Mucosa of descending colon (tissue), 3 donors: ENCODE results near the gene NDUFV3. TPM values are rescaled to one million over a fixed set of nuclear protein-coding genes. Genes with fewer than 3 reads are reported as not detected.

Source experiments
- ATAC-seq: fragments of 200-7000 bp; cut with Tn5 transposase; one replicate; pipeline ENCODE4 v1.9.1; 2020; ENCODE audit warnings: mild to moderate bottlenecking, moderate library complexity
- DNase-seq, 3 donors: peaks; one replicate each; pipeline ENCODE4 v3.0.0-alpha.2; 2020
- H3K36me3 ChIP-seq: fragments of 200-600 bp; one replicate; pipeline ENCODE4 v1.8.0; 2021; ENCODE audit warnings: low read depth, mild to moderate bottlenecking
- H3K4me1 ChIP-seq: fragments of 200-600 bp; one replicate; pipeline ENCODE4 v1.8.0; 2021; ENCODE audit warnings: low read depth, mild to moderate bottlenecking
- H3K4me3 ChIP-seq: fragments of 200-600 bp; one replicate; pipeline ENCODE4 v1.8.0; 2021; ENCODE audit warnings: mild to moderate bottlenecking
- H3K9me3 ChIP-seq: fragments of 200-600 bp; one replicate; pipeline ENCODE4 v1.8.0; 2021; ENCODE audit warnings: mild to moderate bottlenecking
- intact Hi-C, 2 donors: fragments of 100-400 bp; cut with DNase I in 1 of 2; cut with micrococcal nuclease in 1 of 2; formaldehyde crosslinking; loops; one replicate each; pipeline versions ENCODE4 v1.11.0 to v1.11.1; 2022; cut with DNase I, micrococcal nuclease
- total RNA-seq, 3 donors: library from RNA; stranded (reverse); fragmentation: NEBNext Ultra II Directional in 2 of 3; extraction: Animal tissue kit (Norgen Biotek cat#: 25700) in 2 of 3; gene quantifications; one replicate each; pipeline versions ENCODE4 v1.2.1 to v1.2.4, GENCODE V29; 2021 to 2023
- TF ChIP-seq, protein P1 (sequence below): fragments of 200-600 bp; IDR thresholded peaks from one replicate; pipeline ENCODE4 v1.8.0; 2022; ENCODE audit warnings: antibody characterized with exemption, mild to moderate bottlenecking
- donor health status: DM: no; HTN: no; CAD: no; lungs with moderate emphysema.
- donor health status: DM: no; HTN: no; CAD: no.
- donor health status: DM: no; HTN: yes; CAD: no.

The NDUFV3 gene
- total RNA-seq, 3 donors from 2014 or later: 36.9 to 54.4 (median 38.5) TPM

GRCh38 chr21:42850866-42851391 lies 42.2 kb upstream of the NDUFV3 start:
- intact Hi-C loops: no loop called here
- no peaks in the 10 kb centered on the region for H3K4me1 ChIP-seq
- H3K4me3 ChIP-seq: no peak overlapping the region
- peaks cover 4% of the 10 kb centered on the region for H3K36me3 ChIP-seq
- peak; percentile 58 for ATAC-seq
- peak in 2 of 3 donors; percentile 22 to 50 for DNase-seq
- TF ChIP-seq, protein P1, sequence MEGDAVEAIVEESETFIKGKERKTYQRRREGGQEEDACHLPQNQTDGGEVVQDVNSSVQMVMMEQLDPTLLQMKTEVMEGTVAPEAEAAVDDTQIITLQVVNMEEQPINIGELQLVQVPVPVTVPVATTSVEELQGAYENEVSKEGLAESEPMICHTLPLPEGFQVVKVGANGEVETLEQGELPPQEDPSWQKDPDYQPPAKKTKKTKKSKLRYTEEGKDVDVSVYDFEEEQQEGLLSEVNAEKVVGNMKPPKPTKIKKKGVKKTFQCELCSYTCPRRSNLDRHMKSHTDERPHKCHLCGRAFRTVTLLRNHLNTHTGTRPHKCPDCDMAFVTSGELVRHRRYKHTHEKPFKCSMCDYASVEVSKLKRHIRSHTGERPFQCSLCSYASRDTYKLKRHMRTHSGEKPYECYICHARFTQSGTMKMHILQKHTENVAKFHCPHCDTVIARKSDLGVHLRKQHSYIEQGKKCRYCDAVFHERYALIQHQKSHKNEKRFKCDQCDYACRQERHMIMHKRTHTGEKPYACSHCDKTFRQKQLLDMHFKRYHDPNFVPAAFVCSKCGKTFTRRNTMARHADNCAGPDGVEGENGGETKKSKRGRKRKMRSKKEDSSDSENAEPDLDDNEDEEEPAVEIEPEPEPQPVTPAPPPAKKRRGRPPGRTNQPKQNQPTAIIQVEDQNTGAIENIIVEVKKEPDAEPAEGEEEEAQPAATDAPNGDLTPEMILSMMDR: no peak
- H3K9me3 ChIP-seq: no peaks in the 10 kb centered on the region

- no peaks in the 10 kb centered on the region for H3K9me3 ChIP-seq
- intact Hi-C loops: no loop called here
- TF ChIP-seq, protein P1: no peak
- DNase-seq (no peak), ATAC-seq (no peak)
- H3K4me1 ChIP-seq: no peaks in the 10 kb centered on the region
- H3K36me3 ChIP-seq: peaks cover 4% of the 10 kb centered on the region
- H3K4me3 ChIP-seq: no peak overlapping the region
Measured at GRCh38 chr21:42851812-42852665, 41.1 kb upstream of the NDUFV3 start.

- no peak overlapping the region for H3K4me3 ChIP-seq
- ATAC-seq (no peak), DNase-seq (no peak)
- TF ChIP-seq, protein P1: no peak
- H3K9me3 ChIP-seq: no peaks in the 10 kb centered on the region
- intact Hi-C loops: no loop called here
- peaks cover 4% of the 10 kb centered on the region for H3K36me3 ChIP-seq
- H3K4me1 ChIP-seq: no peaks in the 10 kb centered on the region
Measured at GRCh38 chr21:42852925-42853570, 40.1 kb upstream of the NDUFV3 start.

DNA sequence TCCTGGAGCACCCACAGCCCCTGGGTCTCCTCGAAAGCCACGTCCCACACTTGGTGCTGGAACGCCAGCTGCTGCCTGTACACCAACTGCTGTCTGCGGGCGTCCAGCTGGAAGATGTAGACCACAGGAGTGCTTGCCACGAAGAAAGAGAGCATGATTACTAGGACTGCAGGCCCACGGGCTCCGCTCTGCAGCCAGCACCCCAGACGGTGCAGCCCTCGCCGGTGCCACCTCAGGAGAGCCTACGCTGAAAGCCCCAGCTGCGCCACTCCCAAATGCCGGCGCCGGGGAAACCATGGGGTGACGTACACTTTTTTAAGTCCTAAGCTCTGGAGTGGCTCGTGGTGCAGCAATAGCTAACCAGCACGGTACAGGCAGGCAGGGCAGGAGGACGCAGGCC lies 39.5 kb upstream of the NDUFV3 start:
- Histone ChIP-seq H3K4me1 (no peaks in the 10 kb centered on the region), H3K36me3 (peaks cover 4% of the 10 kb centered on the region), H3K4me3 (no peak overlapping the region), H3K9me3 (no peaks in the 10 kb centered on the region)
- ATAC-seq: no peak
- intact Hi-C loops: no loop called here
- no peak for DNase-seq
- TF ChIP-seq, protein P1: no peak

- H3K36me3 ChIP-seq: peaks cover 4% of the 10 kb centered on the region
- no peaks in the 10 kb centered on the region for H3K9me3 ChIP-seq
- TF ChIP-seq, protein P1: no peak
- intact Hi-C loops: no loop called here
- DNase-seq (no peak), ATAC-seq (no peak)
- no peaks in the 10 kb centered on the region for H3K4me1 ChIP-seq
- H3K4me3 ChIP-seq: no peak overlapping the region
Measured at GRCh38 chr21:42854246-42855010, 38.7 kb upstream of the NDUFV3 start.
